B cell (primary cell): ENCODE results near the gene MILR1.

ENCODE experiments used
- CTCF ChIP-seq: fragments of 200-600 bp; IDR thresholded peaks from one replicate; pipeline ENCODE4 v1.8.0; 2022; ENCODE audit warnings: antibody characterized with exemption, mild to moderate bottlenecking
- EZH2 ChIP-seq: IDR thresholded peaks from 2 replicates; pipeline ENCODE4 v1.6.1; 2012; ENCODE audit warnings: borderline replicate concordance, low read depth, mild to moderate bottlenecking, moderate library complexity, low read length; ENCODE audit not compliant: insufficient read depth, poor library complexity, severe bottlenecking

- no peak for TF ChIP-seq CTCF
- TF ChIP-seq EZH2 = no peak
Measured at GRCh38 chr17:64447526-64447925, 1.4 kb upstream of the MILR1 start.
